ENCODE results near the gene KRTAP10-7.
"Not testable (repeated sequence)": the region's sequence is repeated elsewhere in the genome, so short reads cannot be mapped to it uniquely, and the experiment has no call there.

Gene KRTAP10-7

DNA sequence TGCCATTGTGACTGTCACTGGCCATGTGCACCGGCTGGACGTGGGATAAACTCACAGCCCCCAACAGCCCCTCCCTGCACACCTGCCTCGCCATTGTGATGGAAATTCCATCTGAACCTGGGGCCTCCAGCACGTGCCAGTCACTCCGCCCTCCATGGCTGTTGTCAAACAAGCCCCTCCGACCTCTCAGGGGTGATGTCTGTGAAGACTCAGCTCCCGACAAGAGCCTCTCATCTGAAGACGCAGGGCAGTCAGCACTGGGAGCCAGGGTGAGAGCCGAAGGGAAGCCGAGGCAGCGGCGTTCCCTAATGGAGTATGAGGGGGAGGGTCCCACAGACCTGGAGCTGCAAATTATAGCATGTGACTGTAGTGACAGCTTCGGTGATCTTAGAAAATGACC is 47.7 kb upstream of the KRTAP10-7 start:
- TF ChIP-seq, protein P1, sequence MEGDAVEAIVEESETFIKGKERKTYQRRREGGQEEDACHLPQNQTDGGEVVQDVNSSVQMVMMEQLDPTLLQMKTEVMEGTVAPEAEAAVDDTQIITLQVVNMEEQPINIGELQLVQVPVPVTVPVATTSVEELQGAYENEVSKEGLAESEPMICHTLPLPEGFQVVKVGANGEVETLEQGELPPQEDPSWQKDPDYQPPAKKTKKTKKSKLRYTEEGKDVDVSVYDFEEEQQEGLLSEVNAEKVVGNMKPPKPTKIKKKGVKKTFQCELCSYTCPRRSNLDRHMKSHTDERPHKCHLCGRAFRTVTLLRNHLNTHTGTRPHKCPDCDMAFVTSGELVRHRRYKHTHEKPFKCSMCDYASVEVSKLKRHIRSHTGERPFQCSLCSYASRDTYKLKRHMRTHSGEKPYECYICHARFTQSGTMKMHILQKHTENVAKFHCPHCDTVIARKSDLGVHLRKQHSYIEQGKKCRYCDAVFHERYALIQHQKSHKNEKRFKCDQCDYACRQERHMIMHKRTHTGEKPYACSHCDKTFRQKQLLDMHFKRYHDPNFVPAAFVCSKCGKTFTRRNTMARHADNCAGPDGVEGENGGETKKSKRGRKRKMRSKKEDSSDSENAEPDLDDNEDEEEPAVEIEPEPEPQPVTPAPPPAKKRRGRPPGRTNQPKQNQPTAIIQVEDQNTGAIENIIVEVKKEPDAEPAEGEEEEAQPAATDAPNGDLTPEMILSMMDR (IDR thresholded peaks at IDR 0.05; ENCODE audit: low read depth, low read length): no peak
- no peak for TF ChIP-seq EZH2phosphoT487 (IDR thresholded peaks at IDR 0.05; ENCODE audit: low read depth)
- Histone ChIP-seq H3K27ac (ENCODE audit: low read length) (no peak overlapping the region), H3K9me3 (ENCODE audit: insufficient read depth, low read length) (no peaks in the 10 kb centered on the region), H3K79me2 (ENCODE audit: low read length) (no peaks in the 10 kb centered on the region), H3K36me3 (replicated peaks; ENCODE audit: low read depth, low read length) (no peaks in the 10 kb centered on the region), H2AFZ (ENCODE audit: low read depth, low read length) (no peak overlapping the region), H3K4me3 (ENCODE audit: low read length) (no peak overlapping the region), H3K9ac (ENCODE audit: low read length) (no peak overlapping the region), H3K4me1 (ENCODE audit: low read length) (peaks cover 14% of the 10 kb centered on the region), H4K20me1 (ENCODE audit: insufficient read depth, low read length) (no peaks in the 10 kb centered on the region), H3K27me3 (ENCODE audit: low read depth, low read length) (no peaks in the 10 kb centered on the region), H3K4me2 (ENCODE audit: low read length) (no peak overlapping the region)

DNA sequence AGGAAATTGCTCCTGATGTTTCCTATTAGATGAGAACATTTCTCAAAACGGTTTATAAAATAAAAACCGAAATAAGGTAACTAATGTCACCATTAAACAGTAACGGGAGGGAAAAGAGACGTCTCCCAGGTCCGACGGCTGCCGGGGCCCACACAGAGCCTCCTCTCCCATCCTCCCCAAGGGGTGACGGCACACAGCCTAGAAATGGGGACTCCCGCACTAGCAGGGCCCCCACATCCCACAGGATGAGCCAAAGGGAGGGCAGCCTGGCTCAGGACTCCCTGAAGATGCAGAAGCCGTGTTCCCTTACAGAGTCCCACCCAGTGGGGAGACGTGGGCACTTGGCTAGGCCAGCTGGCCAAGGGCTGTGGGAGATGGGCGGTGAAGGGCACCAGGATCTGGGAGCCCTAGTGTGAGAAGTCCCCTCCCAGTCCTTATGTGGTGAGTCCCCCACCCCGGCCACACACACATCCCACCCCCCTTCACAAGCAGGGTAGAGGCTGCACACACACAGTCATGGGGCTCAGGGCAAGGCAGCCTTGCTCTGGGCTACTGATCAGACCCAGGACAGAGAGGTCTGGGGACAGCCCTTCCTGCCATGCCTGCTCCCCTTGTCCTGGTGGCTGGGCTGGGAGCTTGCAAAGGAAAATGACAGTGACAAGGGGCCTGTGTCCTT is 45.1 kb upstream of the KRTAP10-7 start:
- Histone ChIP-seq H3K4me2 (ENCODE audit: low read length) (no peak overlapping the region), H4K20me1 (ENCODE audit: insufficient read depth, low read length) (no peaks in the 10 kb centered on the region)

DNA sequence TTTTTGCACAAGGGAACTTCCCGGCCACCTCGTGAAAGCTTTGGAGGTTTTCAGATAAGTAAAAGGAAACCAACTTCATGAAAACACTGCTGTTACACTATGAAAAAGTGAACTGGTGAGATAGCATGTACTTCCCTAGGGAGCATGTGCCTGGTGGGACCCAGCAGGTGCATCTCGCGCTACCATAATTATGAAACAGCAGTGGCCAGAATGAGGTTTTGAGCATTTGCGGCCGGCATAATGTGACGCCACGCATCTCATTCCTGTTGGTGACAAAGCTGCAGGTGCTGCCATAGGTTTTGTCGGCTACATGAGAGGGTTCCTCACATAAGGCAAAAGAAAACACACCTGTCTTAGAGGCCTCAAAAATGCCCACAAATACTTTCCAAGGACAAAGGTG is 43.5 kb upstream of the KRTAP10-7 start:
- Histone ChIP-seq H2AFZ (ENCODE audit: low read depth, low read length) (no peak overlapping the region), H3K27ac (ENCODE audit: low read length) (peak overlapping the region; percentile 43), H3K9me3 (ENCODE audit: insufficient read depth, low read length) (no peaks in the 10 kb centered on the region), H3K4me2 (ENCODE audit: low read length) (peak overlapping the region; percentile 51), H3K4me3 (ENCODE audit: low read length) (peak overlapping the region; percentile 20; the same call in 1 of the 2 replicates), H3K36me3 (replicated peaks; ENCODE audit: low read depth, low read length) (no peaks in the 10 kb centered on the region), H3K79me2 (ENCODE audit: low read length) (no peaks in the 10 kb centered on the region), H3K27me3 (ENCODE audit: low read depth, low read length) (no peaks in the 10 kb centered on the region), H3K9ac (ENCODE audit: low read length) (no peak overlapping the region), H3K4me1 (ENCODE audit: low read length) (peaks cover 24% of the 10 kb centered on the region), H4K20me1 (ENCODE audit: insufficient read depth, low read length) (no peaks in the 10 kb centered on the region)
- TF ChIP-seq, protein P1 (IDR thresholded peaks at IDR 0.05; ENCODE audit: low read depth, low read length): no peak
- TF ChIP-seq EZH2phosphoT487 (IDR thresholded peaks at IDR 0.05; ENCODE audit: low read depth): no peak

More for the DNA sequence above, 45.1 kb upstream of the KRTAP10-7 start:
- TF ChIP-seq, protein P1 (IDR thresholded peaks at IDR 0.05; ENCODE audit: low read depth, low read length): no peak
- no peak for TF ChIP-seq EZH2phosphoT487 (IDR thresholded peaks at IDR 0.05; ENCODE audit: low read depth)
- Histone ChIP-seq H3K36me3 (replicated peaks; ENCODE audit: low read depth, low read length) (no peaks in the 10 kb centered on the region), H2AFZ (ENCODE audit: low read depth, low read length) (no peak overlapping the region), H3K27me3 (ENCODE audit: low read depth, low read length) (no peaks in the 10 kb centered on the region), H3K9me3 (ENCODE audit: insufficient read depth, low read length) (no peaks in the 10 kb centered on the region), H3K27ac (ENCODE audit: low read length) (no peak overlapping the region), H3K9ac (ENCODE audit: low read length) (no peak overlapping the region), H3K79me2 (ENCODE audit: low read length) (no peaks in the 10 kb centered on the region), H3K4me1 (ENCODE audit: low read length) (peaks cover 20% of the 10 kb centered on the region), H3K4me3 (ENCODE audit: low read length) (no peak overlapping the region)

DNA sequence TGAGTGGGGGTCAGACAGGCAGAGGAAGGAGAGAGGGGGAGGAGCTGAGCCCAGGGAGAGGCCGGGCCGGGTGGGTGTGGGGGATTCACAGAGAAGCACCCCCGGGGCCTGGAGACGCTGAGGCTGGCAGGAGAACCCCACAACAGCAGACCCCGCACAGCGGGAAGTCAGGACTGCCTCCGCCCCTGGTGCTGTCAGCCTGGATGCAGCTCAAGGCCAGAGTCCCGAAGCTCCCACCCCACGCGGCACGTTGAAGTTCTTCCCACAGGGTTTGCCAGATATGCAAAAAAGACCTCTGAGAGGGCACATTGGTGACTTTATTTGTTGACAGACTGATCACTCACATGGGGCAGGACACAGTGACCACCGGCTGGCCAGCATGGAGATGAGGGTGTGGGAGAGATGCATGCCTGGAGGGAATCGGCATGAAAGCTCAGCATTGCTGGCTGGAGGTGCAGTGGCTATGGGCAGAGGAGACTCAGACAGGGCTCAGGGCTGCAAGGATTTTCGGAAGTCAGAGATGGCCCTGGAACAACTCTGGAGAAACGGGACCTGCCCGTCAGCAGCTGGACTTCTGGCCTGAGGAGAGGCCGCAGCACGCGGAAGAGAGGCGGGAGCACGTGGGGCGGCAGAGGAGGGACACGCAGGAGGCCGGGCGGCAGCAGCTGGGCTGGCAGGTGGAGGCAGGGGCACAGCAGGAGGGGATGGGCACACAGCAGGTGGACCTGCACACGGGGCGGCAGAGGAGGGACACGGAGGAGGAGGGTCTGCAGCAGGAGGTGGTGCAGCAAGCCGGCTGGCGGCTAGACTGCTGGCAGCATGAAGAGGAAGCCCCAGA is 42.7 kb upstream of the KRTAP10-7 start:
- Histone ChIP-seq H3K36me3 (replicated peaks; ENCODE audit: low read depth, low read length) (no peaks in the 10 kb centered on the region), H3K9ac (ENCODE audit: low read length) (no peak overlapping the region), H3K4me2 (ENCODE audit: low read length) (peak overlapping the region; percentile 51; the same call in 1 of the 2 replicates), H4K20me1 (ENCODE audit: insufficient read depth, low read length) (no peaks in the 10 kb centered on the region), H3K27ac (ENCODE audit: low read length) (peak overlapping the region; percentile 43; the same call in 1 of the 2 replicates), H3K9me3 (ENCODE audit: insufficient read depth, low read length) (no peaks in the 10 kb centered on the region), H3K4me3 (ENCODE audit: low read length) (no peak overlapping the region), H3K4me1 (ENCODE audit: low read length) (peaks cover 24% of the 10 kb centered on the region), H3K79me2 (ENCODE audit: low read length) (no peaks in the 10 kb centered on the region), H2AFZ (ENCODE audit: low read depth, low read length) (no peak overlapping the region), H3K27me3 (ENCODE audit: low read depth, low read length) (no peaks in the 10 kb centered on the region)
- no peak for TF ChIP-seq EZH2phosphoT487 (IDR thresholded peaks at IDR 0.05; ENCODE audit: low read depth)
- TF ChIP-seq, protein P1 (IDR thresholded peaks at IDR 0.05; ENCODE audit: low read depth, low read length): no peak

DNA sequence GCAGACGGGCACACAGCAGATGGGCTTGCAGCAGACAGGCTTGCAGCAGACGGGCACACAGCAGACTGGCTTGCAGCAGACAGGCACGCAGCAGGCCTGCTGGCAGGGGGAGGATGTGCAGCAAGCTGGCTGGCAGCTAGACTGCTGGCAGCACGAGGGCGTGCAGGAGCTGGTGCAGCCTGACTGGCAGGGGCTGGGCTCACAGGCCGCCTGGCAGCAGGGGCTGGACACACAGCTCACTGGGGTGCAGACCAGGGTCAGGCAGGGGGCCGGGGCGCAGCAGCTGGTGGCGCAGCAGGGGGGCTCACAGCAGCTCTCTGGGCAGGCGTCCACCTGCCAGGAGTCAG is 42.1 kb upstream of the KRTAP10-7 start:
- not testable (repeated sequence) for H3K79me2 ChIP-seq (ENCODE audit: low read length); H3K27me3 ChIP-seq (ENCODE audit: low read depth, low read length); H3K9ac ChIP-seq (ENCODE audit: low read length); H3K36me3 ChIP-seq (replicated peaks; ENCODE audit: low read depth, low read length); H2AFZ ChIP-seq (ENCODE audit: low read depth, low read length); H3K9me3 ChIP-seq (ENCODE audit: insufficient read depth, low read length); H4K20me1 ChIP-seq (ENCODE audit: insufficient read depth, low read length); H3K4me2 ChIP-seq (ENCODE audit: low read length); H3K27ac ChIP-seq (ENCODE audit: low read length); H3K4me3 ChIP-seq (ENCODE audit: low read length)
- H3K4me1 ChIP-seq (ENCODE audit: low read length): peaks cover 24% of the 10 kb centered on the region

Measured in OCI-LY3 (cell line).